Measurements from ENCODE around the gene YTHDC1. TPM values are rescaled to one million over a fixed set of nuclear protein-coding genes. Genes with fewer than 3 reads are reported as not detected.

YTHDC1 gene
- total RNA-seq, 4 donors from 2014 or later = 66.4 to 95.6 (median 86.2) TPM

DNA sequence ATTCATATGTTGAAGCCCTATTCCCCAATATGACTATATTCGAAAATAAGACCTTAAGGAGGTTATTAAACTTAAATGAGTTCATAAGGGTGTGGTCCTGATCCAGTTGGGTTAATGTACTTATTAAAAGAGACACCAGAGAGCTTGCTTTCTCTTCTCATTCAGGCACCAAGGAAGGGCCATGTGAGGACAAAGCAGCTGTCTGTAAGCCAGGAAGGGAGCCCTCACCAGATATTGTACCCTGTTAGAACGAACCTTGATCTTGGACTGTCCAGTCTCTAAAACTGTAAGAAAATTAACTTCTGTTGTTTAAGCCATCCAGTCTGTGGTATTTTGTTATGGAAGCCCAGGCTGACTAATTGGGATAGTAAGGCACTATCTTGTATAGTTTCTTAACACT is 9.1 kb upstream of the YTHDC1 start:
- Histone ChIP-seq H3K4me3 (no peak overlapping the region), H3K9me3 (no peaks in the 10 kb centered on the region), H3K27ac (no peak overlapping the region), H3K36me3 (no peaks in the 10 kb centered on the region), H3K27me3 (no peaks in the 10 kb centered on the region), H3K4me1 (no peaks in the 10 kb centered on the region)
- TF ChIP-seq EP300 (IDR thresholded peaks at IDR 0.05) (no peak), POLR2A (IDR thresholded peaks at IDR 0.05) (no peak)
- TF ChIP-seq, protein P1, sequence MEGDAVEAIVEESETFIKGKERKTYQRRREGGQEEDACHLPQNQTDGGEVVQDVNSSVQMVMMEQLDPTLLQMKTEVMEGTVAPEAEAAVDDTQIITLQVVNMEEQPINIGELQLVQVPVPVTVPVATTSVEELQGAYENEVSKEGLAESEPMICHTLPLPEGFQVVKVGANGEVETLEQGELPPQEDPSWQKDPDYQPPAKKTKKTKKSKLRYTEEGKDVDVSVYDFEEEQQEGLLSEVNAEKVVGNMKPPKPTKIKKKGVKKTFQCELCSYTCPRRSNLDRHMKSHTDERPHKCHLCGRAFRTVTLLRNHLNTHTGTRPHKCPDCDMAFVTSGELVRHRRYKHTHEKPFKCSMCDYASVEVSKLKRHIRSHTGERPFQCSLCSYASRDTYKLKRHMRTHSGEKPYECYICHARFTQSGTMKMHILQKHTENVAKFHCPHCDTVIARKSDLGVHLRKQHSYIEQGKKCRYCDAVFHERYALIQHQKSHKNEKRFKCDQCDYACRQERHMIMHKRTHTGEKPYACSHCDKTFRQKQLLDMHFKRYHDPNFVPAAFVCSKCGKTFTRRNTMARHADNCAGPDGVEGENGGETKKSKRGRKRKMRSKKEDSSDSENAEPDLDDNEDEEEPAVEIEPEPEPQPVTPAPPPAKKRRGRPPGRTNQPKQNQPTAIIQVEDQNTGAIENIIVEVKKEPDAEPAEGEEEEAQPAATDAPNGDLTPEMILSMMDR (IDR thresholded peaks at IDR 0.05) = no peak
- WGBS, 2 donors = 76 to 87% methylated on average over 2 of the region's 2 CpGs
- no peak for DNase-seq (ENCODE audit: low spot score in 2 of 2)

DNA sequence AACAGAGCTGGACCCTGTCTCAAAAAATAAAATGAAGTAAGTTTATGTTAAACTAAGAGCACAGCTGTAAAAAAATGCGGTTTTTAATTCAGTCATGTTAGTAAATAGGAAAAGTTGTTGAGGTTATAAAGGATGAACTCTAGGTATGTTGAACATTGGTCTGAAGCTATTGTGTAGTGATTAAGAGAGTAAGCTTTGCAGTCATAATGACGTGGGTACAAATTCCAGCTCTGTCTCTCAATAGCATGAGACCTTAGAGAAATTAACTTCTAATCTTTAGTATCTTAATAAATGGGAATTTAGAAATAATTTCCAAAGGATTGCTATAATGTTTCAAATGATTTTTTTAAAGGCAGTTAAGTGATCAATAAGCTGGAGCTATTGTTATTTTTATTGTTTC is 2.9 kb upstream of the YTHDC1 start:
- 81 to 84% methylated on average over 2 of the region's 2 CpGs for WGBS, 2 donors
- H3K9me3 ChIP-seq = no peaks in the 10 kb centered on the region
- TF ChIP-seq POLR2A (IDR thresholded peaks at IDR 0.05) (no peak), EP300 (IDR thresholded peaks at IDR 0.05) (no peak)
- TF ChIP-seq, protein P1 (IDR thresholded peaks at IDR 0.05) = no peak
- no peak for DNase-seq (ENCODE audit: low spot score in 2 of 2)
- H3K36me3 ChIP-seq = no peaks in the 10 kb centered on the region
- H3K27me3 ChIP-seq = no peaks in the 10 kb centered on the region
- no peak overlapping the region for H3K4me3 ChIP-seq
- H3K27ac ChIP-seq = no peak overlapping the region
- peaks cover 0 to 11% (median 0%) of the 10 kb centered on the region in 4 donors for H3K4me1 ChIP-seq

DNA sequence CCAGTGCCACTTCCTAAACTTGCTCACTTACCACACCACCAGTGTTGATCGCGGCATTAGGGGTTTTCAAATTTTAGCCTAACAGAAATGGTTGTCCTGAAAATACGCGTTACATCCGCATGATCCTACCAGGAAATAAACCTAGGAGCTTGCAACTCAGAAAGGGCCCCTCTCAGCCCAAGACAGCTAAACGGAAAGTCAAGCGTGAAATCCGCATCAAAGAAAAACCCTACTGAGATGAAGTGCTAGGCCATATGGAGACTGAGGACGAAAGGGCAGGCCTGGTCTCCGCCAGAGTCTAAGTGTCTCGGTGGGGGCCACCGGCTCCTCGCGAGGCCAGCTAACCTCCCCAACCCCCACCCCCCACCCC is 626 bp downstream of the YTHDC1 start:
- DNase-seq (ENCODE audit: low spot score in 2 of 2) = no peak
- H3K36me3 ChIP-seq = no peaks in the 10 kb centered on the region
- peaks cover 0 to 47% (median 14%) of the 10 kb centered on the region in 4 donors for H3K4me1 ChIP-seq
- H3K4me3 ChIP-seq = peak overlapping the region; percentile 67 to 90 (median 84)
- WGBS, 2 donors = 0 to 1% methylated on average over 14 of the region's 14 CpGs
- H3K27ac ChIP-seq = peak overlapping the region; percentile 98 to 99 (median 98)
- TF ChIP-seq POLR2A (IDR thresholded peaks at IDR 0.05) (no peak), EP300 (IDR thresholded peaks at IDR 0.05) (no peak)
- TF ChIP-seq, protein P1 (IDR thresholded peaks at IDR 0.05) = no peak
- H3K9me3 ChIP-seq = no peaks in the 10 kb centered on the region
- no peaks in the 10 kb centered on the region for H3K27me3 ChIP-seq

- peak overlapping the region; percentile 67 to 90 (median 84) for H3K4me3 ChIP-seq
- 1 to 2% methylated on average over 4 of the region's 4 CpGs for WGBS, 2 donors
- H3K9me3 ChIP-seq = no peaks in the 10 kb centered on the region
- H3K4me1 ChIP-seq = peaks cover 0 to 53% (median 15%) of the 10 kb centered on the region in 4 donors
- TF ChIP-seq, protein P1 (IDR thresholded peaks at IDR 0.05) = no peak
- no peak for TF ChIP-seq POLR2A (IDR thresholded peaks at IDR 0.05)
- TF ChIP-seq EP300 (IDR thresholded peaks at IDR 0.05) = no peak
- no peaks in the 10 kb centered on the region for H3K27me3 ChIP-seq
- no peaks in the 10 kb centered on the region for H3K36me3 ChIP-seq
- no peak for DNase-seq (ENCODE audit: low spot score in 2 of 2)
- H3K27ac ChIP-seq = peak overlapping the region; percentile 98 to 99 (median 98)
Observed at GRCh38 chr4:68348577-68348976, 1.3 kb downstream of the YTHDC1 start.

- TF ChIP-seq POLR2A (IDR thresholded peaks at IDR 0.05) = no peak
- no peak for TF ChIP-seq EP300 (IDR thresholded peaks at IDR 0.05)
- TF ChIP-seq, protein P1 (IDR thresholded peaks at IDR 0.05) = no peak
- H3K9me3 ChIP-seq = no peaks in the 10 kb centered on the region
- WGBS, 2 donors = 17% methylated on average over 5 of the region's 5 CpGs
- H3K4me3 ChIP-seq = peak overlapping the region in 3 of 4 donors; percentile 67 to 90 (median 89)
- H3K36me3 ChIP-seq = no peaks in the 10 kb centered on the region
- DNase-seq (ENCODE audit: low spot score in 2 of 2) = no peak
- peaks cover 0 to 61% (median 18%) of the 10 kb centered on the region in 4 donors for H3K4me1 ChIP-seq
- peak overlapping the region in 1 of 4 donors; percentile 98 for H3K27ac ChIP-seq
- H3K27me3 ChIP-seq = no peaks in the 10 kb centered on the region
Observed at GRCh38 chr4:68347845-68348244, 2.0 kb downstream of the YTHDC1 start.
